Measurements from ENCODE around the gene PPP6R3.

Gene PPP6R3

DNA sequence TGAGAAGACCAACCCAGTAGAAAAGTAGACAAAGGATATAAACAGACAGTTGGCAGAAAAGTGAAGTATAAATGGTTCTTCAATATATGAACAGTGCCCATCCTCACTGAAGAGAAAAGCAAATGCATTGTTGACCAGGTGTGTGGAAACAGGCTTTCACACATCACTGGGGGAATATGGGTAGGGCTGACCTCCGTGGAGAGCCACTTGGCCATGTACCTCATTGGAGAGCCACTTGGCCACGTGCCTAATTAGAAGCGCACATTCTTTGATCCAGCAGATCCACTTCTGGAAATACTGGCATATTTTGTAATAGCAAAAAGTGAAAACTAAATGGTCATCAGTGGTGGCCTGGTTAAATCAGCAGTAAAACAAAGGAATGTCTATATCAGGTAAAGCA lies 43.2 kb downstream of the PPP6R3 start:
- H3K4me2 ChIP-seq, result no peak overlapping the region
- no peaks in the 10 kb centered on the region for H3K27me3 ChIP-seq (ENCODE audit: insufficient read depth, low read depth)
- H4K20me1 ChIP-seq (ENCODE audit: insufficient read depth), result peaks cover 69% of the 10 kb centered on the region
- no peak overlapping the region for H3K27ac ChIP-seq
- TF ChIP-seq CTCF (conservative IDR thresholded peaks at IDR 0.05; ENCODE audit: low read depth, low read length), result no peak
- H3K36me3 ChIP-seq (ENCODE audit: insufficient read depth), result no peaks in the 10 kb centered on the region
- no peak overlapping the region for H3K9ac ChIP-seq
- H3K4me1 ChIP-seq (ENCODE audit: low read depth, poor library complexity, severe bottlenecking), result peaks cover 35% of the 10 kb centered on the region
- H3K79me2 ChIP-seq (ENCODE audit: insufficient read depth, low read depth), result peaks cover 100% of the 10 kb centered on the region
- no peak overlapping the region for H3K4me3 ChIP-seq (IDR thresholded peaks at IDR 0.05; ENCODE audit: insufficient read depth, low read depth, low read length)
- no peak overlapping the region for H2AFZ ChIP-seq (ENCODE audit: low read depth)

GRCh38 chr11:68504432-68505066 lies 44.0 kb downstream of the PPP6R3 start:
- Histone ChIP-seq H4K20me1 (ENCODE audit: insufficient read depth) (peaks cover 63% of the 10 kb centered on the region), H3K4me2 (no peak overlapping the region), H3K4me1 (ENCODE audit: low read depth, poor library complexity, severe bottlenecking) (peaks cover 36% of the 10 kb centered on the region)

DNA sequence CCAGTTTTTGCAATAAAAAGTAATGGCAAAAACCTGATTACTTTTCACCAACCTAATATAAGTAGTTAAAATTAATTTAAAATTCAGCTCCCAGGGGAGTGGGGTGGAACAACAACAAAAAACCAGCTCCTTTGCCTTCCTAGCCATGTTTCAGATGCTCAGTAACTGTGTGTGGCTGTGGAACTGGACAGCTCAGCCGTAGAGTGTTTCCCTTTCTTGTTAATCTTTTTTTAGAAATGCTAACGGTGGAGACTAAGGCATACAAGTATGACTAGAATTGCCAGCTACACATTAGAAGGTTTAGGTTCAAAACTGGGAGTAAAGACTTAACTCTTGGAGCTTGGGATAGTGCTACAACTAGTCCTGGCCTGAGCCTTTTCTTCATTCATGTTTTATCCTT lies 45.0 kb downstream of the PPP6R3 start:
- TF ChIP-seq CTCF (conservative IDR thresholded peaks at IDR 0.05; ENCODE audit: low read depth, low read length), result no peak
- H2AFZ ChIP-seq (ENCODE audit: low read depth), result no peak overlapping the region
- no peak overlapping the region for H3K9ac ChIP-seq
- peaks cover 100% of the 10 kb centered on the region for H3K79me2 ChIP-seq (ENCODE audit: insufficient read depth, low read depth)
- H4K20me1 ChIP-seq (ENCODE audit: insufficient read depth), result peaks cover 52% of the 10 kb centered on the region
- H3K36me3 ChIP-seq (ENCODE audit: insufficient read depth), result no peaks in the 10 kb centered on the region
- H3K4me3 ChIP-seq (IDR thresholded peaks at IDR 0.05; ENCODE audit: insufficient read depth, low read depth, low read length), result no peak overlapping the region
- H3K4me2 ChIP-seq, result no peak overlapping the region
- H3K27me3 ChIP-seq (ENCODE audit: insufficient read depth, low read depth), result no peaks in the 10 kb centered on the region
- H3K4me1 ChIP-seq (ENCODE audit: low read depth, poor library complexity, severe bottlenecking), result peaks cover 32% of the 10 kb centered on the region
- no peak overlapping the region for H3K27ac ChIP-seq

More at GRCh38 chr11:68504432-68505066, 44.0 kb downstream of the PPP6R3 start:
- H2AFZ ChIP-seq (ENCODE audit: low read depth), result no peak overlapping the region
- H3K36me3 ChIP-seq (ENCODE audit: insufficient read depth), result no peaks in the 10 kb centered on the region
- no peak for TF ChIP-seq CTCF (conservative IDR thresholded peaks at IDR 0.05; ENCODE audit: low read depth, low read length)
- H3K27ac ChIP-seq, result no peak overlapping the region
- no peak overlapping the region for H3K4me3 ChIP-seq (IDR thresholded peaks at IDR 0.05; ENCODE audit: insufficient read depth, low read depth, low read length)
- H3K9ac ChIP-seq, result no peak overlapping the region
- peaks cover 100% of the 10 kb centered on the region for H3K79me2 ChIP-seq (ENCODE audit: insufficient read depth, low read depth)
- no peaks in the 10 kb centered on the region for H3K27me3 ChIP-seq (ENCODE audit: insufficient read depth, low read depth)

DNA sequence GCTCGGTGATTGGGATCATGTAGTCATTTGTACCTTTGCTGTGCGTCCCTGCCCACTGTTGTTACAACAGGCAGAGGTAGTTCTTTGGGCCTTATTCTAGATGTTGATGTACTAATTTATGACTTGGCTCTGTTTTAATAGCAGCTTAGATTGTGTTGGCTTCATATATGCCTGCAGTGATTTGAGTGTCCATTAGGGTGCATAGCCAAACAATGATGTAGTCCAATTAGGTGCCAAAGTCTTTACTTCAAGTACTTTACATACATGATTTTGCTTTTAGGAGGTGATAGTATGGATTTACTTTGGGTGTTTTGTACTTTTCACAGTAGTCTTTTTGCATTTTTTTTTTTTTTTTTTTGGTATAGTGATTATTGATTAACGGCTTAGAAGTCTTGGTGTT lies 46.4 kb downstream of the PPP6R3 start:
- Histone ChIP-seq H3K9ac (no peak overlapping the region), H2AFZ (ENCODE audit: low read depth) (no peak overlapping the region), H4K20me1 (ENCODE audit: insufficient read depth) (peaks cover 42% of the 10 kb centered on the region), H3K4me2 (no peak overlapping the region), H3K27ac (no peak overlapping the region), H3K4me1 (ENCODE audit: low read depth, poor library complexity, severe bottlenecking) (peaks cover 32% of the 10 kb centered on the region), H3K27me3 (ENCODE audit: insufficient read depth, low read depth) (no peaks in the 10 kb centered on the region), H3K79me2 (ENCODE audit: insufficient read depth, low read depth) (peaks cover 100% of the 10 kb centered on the region), H3K4me3 (IDR thresholded peaks at IDR 0.05; ENCODE audit: insufficient read depth, low read depth, low read length) (no peak overlapping the region), H3K36me3 (ENCODE audit: insufficient read depth) (no peaks in the 10 kb centered on the region)
- peak; percentile 38; the same call in 1 of the 2 replicates for TF ChIP-seq CTCF (conservative IDR thresholded peaks at IDR 0.05; ENCODE audit: low read depth, low read length)

All from KMS-11 (cell line).